GM18858 (cell line): ENCODE results near the gene PLA2G4D.

Source experiments
- ATAC-seq: cut with Tn5 transposase; IDR thresholded peaks from one replicate; pipeline ENCODE4 v1.9.1; 2021; ENCODE audit not compliant: unreplicated experiment

The PLA2G4D gene

GRCh38 chr15:42129364-42129763, 35.0 kb upstream of the PLA2G4D start:
- ATAC-seq: no peak

- no peak for ATAC-seq
Observed at GRCh38 chr15:42128476-42128875, 34.1 kb upstream of the PLA2G4D start.

- ATAC-seq: no peak
Observed at GRCh38 chr15:42123546-42123945, 29.2 kb upstream of the PLA2G4D start.

- no peak for ATAC-seq
Observed at GRCh38 chr15:42121682-42122081, 27.3 kb upstream of the PLA2G4D start.

- no peak for ATAC-seq
Observed at GRCh38 chr15:42121021-42121420, 26.7 kb upstream of the PLA2G4D start.

GRCh38 chr15:42120285-42120684, 25.9 kb upstream of the PLA2G4D start:
- no peak for ATAC-seq

- no peak for ATAC-seq
Observed at GRCh38 chr15:42119446-42119760, 25.0 kb upstream of the PLA2G4D start.

- no peak for ATAC-seq
Observed at GRCh38 chr15:42118650-42119445, 24.5 kb upstream of the PLA2G4D start.

GRCh38 chr15:42111924-42112323, 17.6 kb upstream of the PLA2G4D start:
- ATAC-seq: no peak

- ATAC-seq: no peak
Observed at GRCh38 chr15:42110367-42110766, 16.0 kb upstream of the PLA2G4D start.

GRCh38 chr15:42108806-42109205, 14.4 kb upstream of the PLA2G4D start:
- ATAC-seq: no peak

GRCh38 chr15:42108189-42108588, 13.8 kb upstream of the PLA2G4D start:
- no peak for ATAC-seq

- no peak for ATAC-seq
Observed at GRCh38 chr15:42107473-42107872, 13.1 kb upstream of the PLA2G4D start.

- ATAC-seq: no peak
Observed at GRCh38 chr15:42106288-42106687, 11.9 kb upstream of the PLA2G4D start.

- ATAC-seq: no peak
Observed at GRCh38 chr15:42104095-42104891, 9.9 kb upstream of the PLA2G4D start.

- no peak for ATAC-seq
Observed at GRCh38 chr15:42102646-42103235, 8.4 kb upstream of the PLA2G4D start.

GRCh38 chr15:42101861-42102260, 7.5 kb upstream of the PLA2G4D start:
- ATAC-seq: no peak

- ATAC-seq: no peak
Observed at GRCh38 chr15:42100021-42100800, 5.8 kb upstream of the PLA2G4D start.

GRCh38 chr15:42097018-42097417, 2.7 kb upstream of the PLA2G4D start:
- no peak for ATAC-seq

GRCh38 chr15:42093966-42094365, 396 bp downstream of the PLA2G4D start:
- no peak for ATAC-seq
